Esophagus squamous epithelium (tissue), 5 donors: ENCODE measurements around the gene REEP1. TPM values are rescaled to one million over a fixed set of nuclear protein-coding genes. Genes with fewer than 3 reads are reported as not detected.

Experiments used
- DNase-seq: peaks from one replicate; lab custom pipeline; 2025; lab: John Stamatoyannopoulos, UW
- H3K27ac ChIP-seq, 4 donors: fragments of 200-600 bp; sonication (generic); one replicate each; pipeline ENCODE4 v1.5.1; 2016 to 2019; ENCODE audit warnings: mild to moderate bottlenecking in 1 of 4
- H3K27me3 ChIP-seq, 4 donors: fragments of 200-600 bp; sonication (generic); 1 replicate in 3 of 4; 2 replicates in 1 of 4; pipeline versions ENCODE4 v1.5.1 to v1.6.0; 2017 to 2021; ENCODE audit warnings: antibody characterized with exemption in 1 of 4
- H3K36me3 ChIP-seq, 3 donors: fragments of 200-600 bp; sonication (generic); one replicate each; pipeline ENCODE4 v1.5.1; 2016 to 2019
- H3K4me1 ChIP-seq, 3 donors: fragments of 200-600 bp; sonication (generic); one replicate each; pipeline ENCODE4 v1.5.1; 2017 to 2019
- H3K4me3 ChIP-seq, 4 donors: fragments of 200-600 bp; sonication (generic); 1 replicate in 3 of 4; 2 replicates in 1 of 4; pipeline ENCODE4 v1.5.1; 2016 to 2019; ENCODE audit warnings: mild to moderate bottlenecking in 2 of 4, moderate library complexity in 1 of 4
- H3K9me3 ChIP-seq, 3 donors: fragments of 200-600 bp; sonication (generic); one replicate each; pipeline ENCODE4 v1.5.1; 2016 to 2019
- POLR2A ChIP-seq, 4 donors: fragments of 450-650 bp; IDR thresholded peaks; one replicate each; pipeline ENCODE4 v1.6.1; 2017; ENCODE audit warnings: antibody characterized with exemption in 4 of 4, mild to moderate bottlenecking in 4 of 4, moderate library complexity in 3 of 4
- WGBS, 2 donors: methylation state at CpG; one replicate each; pipeline ENCODE4 v1.1.5; 2018; 5-methylcytosine and 5-hydroxymethylcytosine counted together
- intact Hi-C: fragments of 100-400 bp; cut with DNase I; formaldehyde crosslinking; loops from one replicate; pipeline ENCODE4 v1.15.0; 2022
- total RNA-seq, 4 donors: library from RNA; depleted of rRNA; stranded (reverse); fragments of >200 nt; gene quantifications; one replicate each; pipeline ENCODE4 v1.1.0, GENCODE V29; 2016
- TF ChIP-seq, protein P1 (sequence below), 6 experiments: fragments of 450-650 bp in 4 of 6; fragments of 200-600 bp in 2 of 6; sonication (generic) in 2 of 6; IDR thresholded peaks; one replicate each; pipeline ENCODE4 v1.5.1; 2016 to 2019; ENCODE audit warnings: antibody characterized with exemption in 6 of 6, mild to moderate bottlenecking in 4 of 6, moderate library complexity in 4 of 6
- donor health status: DM: yes; HTN: yes; CAD: no.

Gene REEP1
- total RNA-seq, 4 donors from 2014 or later, result 0.83 to 10.3 (median 2.0) TPM

DNA sequence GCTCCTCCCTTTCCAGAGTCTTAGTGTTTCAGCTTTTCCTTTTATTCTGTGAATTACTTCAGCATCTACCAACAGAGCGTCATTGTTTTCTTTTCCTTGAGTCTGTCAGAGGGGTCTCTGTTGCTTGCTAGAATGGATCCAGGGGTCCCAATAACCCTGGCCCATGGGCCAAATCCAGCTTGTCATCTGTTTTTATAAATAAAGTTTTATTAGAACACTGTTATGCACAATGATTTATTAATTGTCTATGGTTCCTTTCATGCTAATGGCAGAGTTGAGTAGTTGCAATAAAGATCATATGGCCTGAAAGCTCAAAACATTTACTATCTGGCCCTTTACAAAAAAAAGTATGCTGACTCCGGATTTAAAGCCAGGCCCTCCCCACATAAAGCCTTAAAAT, 79.3 kb downstream of the REEP1 start:
- intact Hi-C loops, result no loop called here
- Histone ChIP-seq H3K4me3 (no peak overlapping the region), H3K36me3 (no peaks in the 10 kb centered on the region), H3K9me3 (no peaks in the 10 kb centered on the region), H3K27me3 (no peaks in the 10 kb centered on the region), H3K27ac (no peak overlapping the region), H3K4me1 (peaks cover 5 to 42% (median 13%) of the 10 kb centered on the region in 3 donors)
- TF ChIP-seq POLR2A (IDR thresholded peaks at IDR 0.05), result no peak
- TF ChIP-seq, protein P1, sequence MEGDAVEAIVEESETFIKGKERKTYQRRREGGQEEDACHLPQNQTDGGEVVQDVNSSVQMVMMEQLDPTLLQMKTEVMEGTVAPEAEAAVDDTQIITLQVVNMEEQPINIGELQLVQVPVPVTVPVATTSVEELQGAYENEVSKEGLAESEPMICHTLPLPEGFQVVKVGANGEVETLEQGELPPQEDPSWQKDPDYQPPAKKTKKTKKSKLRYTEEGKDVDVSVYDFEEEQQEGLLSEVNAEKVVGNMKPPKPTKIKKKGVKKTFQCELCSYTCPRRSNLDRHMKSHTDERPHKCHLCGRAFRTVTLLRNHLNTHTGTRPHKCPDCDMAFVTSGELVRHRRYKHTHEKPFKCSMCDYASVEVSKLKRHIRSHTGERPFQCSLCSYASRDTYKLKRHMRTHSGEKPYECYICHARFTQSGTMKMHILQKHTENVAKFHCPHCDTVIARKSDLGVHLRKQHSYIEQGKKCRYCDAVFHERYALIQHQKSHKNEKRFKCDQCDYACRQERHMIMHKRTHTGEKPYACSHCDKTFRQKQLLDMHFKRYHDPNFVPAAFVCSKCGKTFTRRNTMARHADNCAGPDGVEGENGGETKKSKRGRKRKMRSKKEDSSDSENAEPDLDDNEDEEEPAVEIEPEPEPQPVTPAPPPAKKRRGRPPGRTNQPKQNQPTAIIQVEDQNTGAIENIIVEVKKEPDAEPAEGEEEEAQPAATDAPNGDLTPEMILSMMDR (IDR thresholded peaks at IDR 0.05), result no peak
- no peak for DNase-seq
- WGBS, 2 donors, result 91 to 100% methylated on average over 2 of the region's 2 CpGs

DNA sequence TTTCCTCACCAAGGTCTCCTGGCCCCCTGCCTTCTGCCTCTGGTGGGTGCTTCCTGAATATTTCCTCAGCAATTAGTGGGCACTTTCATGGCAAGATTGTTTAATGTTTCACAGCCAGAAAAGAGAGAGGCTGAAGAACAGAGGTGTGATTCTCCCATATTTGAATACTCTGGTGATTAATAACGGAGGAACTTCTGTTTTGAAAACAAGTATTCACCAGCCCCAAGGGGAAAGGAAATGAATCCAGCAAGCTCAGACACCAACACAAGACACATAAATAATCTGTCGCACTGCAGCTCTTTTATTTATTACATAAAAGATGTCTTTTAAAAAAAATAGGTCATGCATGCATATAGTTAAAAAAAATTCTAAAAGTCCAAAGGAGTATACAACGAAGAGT, 80.4 kb downstream of the REEP1 start:
- no peaks in the 10 kb centered on the region for H3K27me3 ChIP-seq
- H3K9me3 ChIP-seq, result no peaks in the 10 kb centered on the region
- intact Hi-C loops, result no loop called here
- no peak for TF ChIP-seq POLR2A (IDR thresholded peaks at IDR 0.05)
- TF ChIP-seq, protein P1 (IDR thresholded peaks at IDR 0.05), result no peak
- WGBS, 2 donors, result 23 to 32% methylated on average over 3 of the region's 3 CpGs
- no peaks in the 10 kb centered on the region for H3K36me3 ChIP-seq
- no peak overlapping the region for H3K4me3 ChIP-seq
- H3K4me1 ChIP-seq, result peaks cover 5 to 48% (median 13%) of the 10 kb centered on the region in 3 donors
- no peak for DNase-seq
- peak overlapping the region in 3 of 4 donors; percentile 8 to 48 (median 43) for H3K27ac ChIP-seq

DNA sequence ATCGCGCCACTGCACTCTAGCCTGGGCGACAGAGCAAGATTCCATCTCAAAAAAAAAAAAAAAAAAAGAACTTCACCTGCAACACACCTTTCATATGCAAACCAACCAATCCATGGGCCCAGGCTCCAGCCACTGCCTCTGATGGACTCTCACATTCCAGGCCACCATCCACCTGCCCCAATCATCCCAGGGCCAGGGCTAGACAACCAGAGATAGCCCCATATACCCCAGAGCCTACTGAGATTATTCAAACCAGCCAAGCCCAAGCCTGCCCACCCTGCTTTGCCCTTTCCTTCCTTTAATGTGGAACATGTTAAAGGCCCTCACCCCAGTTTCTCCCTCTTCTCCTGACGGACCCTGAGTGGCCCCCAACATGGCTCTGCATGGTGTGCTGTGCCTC, 81.1 kb downstream of the REEP1 start:
- no peaks in the 10 kb centered on the region for H3K27me3 ChIP-seq
- peaks cover 5 to 49% (median 13%) of the 10 kb centered on the region in 3 donors for H3K4me1 ChIP-seq
- TF ChIP-seq, protein P1 (IDR thresholded peaks at IDR 0.05), result no peak
- no peak for TF ChIP-seq POLR2A (IDR thresholded peaks at IDR 0.05)
- WGBS, 2 donors, result 83 to 100% methylated on average over 4 of the region's 4 CpGs
- intact Hi-C loops, result no loop called here
- no peak overlapping the region for H3K4me3 ChIP-seq
- H3K9me3 ChIP-seq, result no peaks in the 10 kb centered on the region
- no peak for DNase-seq
- H3K36me3 ChIP-seq, result no peaks in the 10 kb centered on the region
- peak overlapping the region in 3 of 4 donors; percentile 8 to 48 (median 43) for H3K27ac ChIP-seq

DNA sequence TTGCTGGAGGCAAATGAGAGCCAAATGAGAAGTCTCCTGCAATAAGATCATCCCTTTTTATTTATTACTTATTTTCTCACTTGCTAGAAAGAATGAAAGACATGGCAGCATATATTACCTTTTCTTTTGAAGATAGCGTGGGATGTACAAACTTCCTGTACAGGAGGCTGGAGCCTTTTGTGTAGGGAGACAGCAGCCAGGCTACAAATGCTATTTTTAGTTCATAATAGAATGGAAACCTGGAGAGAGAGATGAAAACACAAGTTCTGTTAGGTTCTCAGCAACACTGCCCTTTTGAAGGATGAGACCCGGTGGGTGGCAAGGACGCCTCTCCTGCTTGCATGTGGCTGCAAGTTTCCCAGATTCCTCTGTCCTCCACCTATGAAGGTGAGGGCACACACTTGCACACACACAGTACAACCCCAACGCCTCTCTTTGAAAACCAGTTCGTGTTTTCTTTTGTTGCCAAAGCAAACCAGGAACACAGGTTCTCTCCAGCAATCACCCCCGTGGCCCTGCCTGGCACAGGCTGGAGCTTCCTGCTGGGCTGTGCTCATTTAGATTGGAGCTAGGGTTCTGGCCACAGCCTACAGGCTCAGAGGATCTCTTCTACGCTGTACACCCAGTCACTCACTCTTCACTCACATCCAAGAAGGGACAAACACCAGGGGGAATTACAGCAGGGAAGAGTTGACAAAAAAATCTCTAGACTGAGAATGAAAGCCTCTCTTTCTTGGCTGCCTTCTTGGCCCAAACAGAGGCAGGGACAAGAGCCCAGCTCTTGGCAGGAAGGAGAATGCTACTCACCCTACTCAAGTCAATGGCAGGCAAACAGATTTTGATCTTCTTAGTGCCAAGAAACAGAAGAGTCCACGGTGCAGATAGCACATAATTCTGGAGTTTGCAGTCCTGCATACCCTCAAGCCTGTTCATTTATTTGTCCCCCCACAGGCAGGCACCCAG, 82.6 kb downstream of the REEP1 start:
- Histone ChIP-seq H3K4me3 (no peak overlapping the region), H3K27me3 (no peaks in the 10 kb centered on the region), H3K9me3 (no peaks in the 10 kb centered on the region), H3K36me3 (no peaks in the 10 kb centered on the region), H3K4me1 (peaks cover 5 to 57% (median 13%) of the 10 kb centered on the region in 3 donors), H3K27ac (peak overlapping the region; percentile 40 to 73 (median 64))
- intact Hi-C loops, result no loop called here
- TF ChIP-seq POLR2A (IDR thresholded peaks at IDR 0.05), result no peak
- TF ChIP-seq, protein P1 (IDR thresholded peaks at IDR 0.05), result no peak
- DNase-seq, result no peak
- 9 to 19% methylated on average over 8 of the region's 8 CpGs for WGBS, 2 donors

DNA sequence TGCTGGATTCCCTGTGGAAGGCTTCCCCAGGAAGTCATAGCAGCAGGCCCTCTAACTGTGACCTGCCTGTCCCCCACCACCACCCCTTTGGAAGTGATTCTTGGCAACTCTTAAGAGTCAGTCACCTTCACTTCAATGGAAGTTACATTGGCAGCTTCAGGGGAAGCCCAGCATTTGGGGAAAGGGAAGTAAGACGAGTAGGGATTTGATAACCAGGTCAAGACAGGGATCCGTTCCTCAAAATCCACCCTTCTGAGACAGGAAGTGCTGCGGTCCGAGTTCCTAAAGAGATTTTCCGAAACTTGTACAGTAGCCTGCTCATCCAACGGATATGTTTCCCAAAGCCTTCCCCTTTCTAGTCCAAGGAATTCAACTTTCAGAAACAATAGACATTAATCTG, 84.0 kb downstream of the REEP1 start:
- H3K4me1 ChIP-seq, result peaks cover 5 to 70% (median 13%) of the 10 kb centered on the region in 3 donors
- TF ChIP-seq, protein P1 (IDR thresholded peaks at IDR 0.05), result no peak
- TF ChIP-seq POLR2A (IDR thresholded peaks at IDR 0.05), result no peak

More for the DNA sequence above, 84.0 kb downstream of the REEP1 start:
- H3K27ac ChIP-seq, result no peak overlapping the region
- no peaks in the 10 kb centered on the region for H3K36me3 ChIP-seq
- intact Hi-C loops, result no loop called here
- WGBS, 2 donors, result 63 to 82% methylated on average over 6 of the region's 6 CpGs
- no peak for DNase-seq
- no peak overlapping the region for H3K4me3 ChIP-seq
- no peaks in the 10 kb centered on the region for H3K27me3 ChIP-seq
- no peaks in the 10 kb centered on the region for H3K9me3 ChIP-seq
